HG02642 (cell line): Measurements from ENCODE around the gene RGL1.

Experiments used
- ATAC-seq: cut with Tn5 transposase; IDR thresholded peaks from one replicate; pipeline ENCODE4 v1.9.1; 2021; ENCODE audit warnings: mild to moderate bottlenecking; ENCODE audit not compliant: unreplicated experiment, poor library complexity

RGL1 gene

GRCh38 chr1:183910845-183911244 lies 105.9 kb downstream of the RGL1 start:
- ATAC-seq: no peak

- peak; percentile 72 for ATAC-seq
Observed at GRCh38 chr1:183911285-183911684, 106.4 kb downstream of the RGL1 start.

- ATAC-seq: peak; percentile 59
Observed at GRCh38 chr1:183912265-183912886, 107.5 kb downstream of the RGL1 start.

- ATAC-seq: no peak
Observed at GRCh38 chr1:183913567-183913993, 108.7 kb downstream of the RGL1 start.

- no peak for ATAC-seq
Observed at GRCh38 chr1:183914276-183914675, 109.4 kb downstream of the RGL1 start.

GRCh38 chr1:183914891-183915290 lies 110.0 kb downstream of the RGL1 start:
- no peak for ATAC-seq

- peak; percentile 40 for ATAC-seq
Observed at GRCh38 chr1:183915625-183916510, 110.9 kb downstream of the RGL1 start.

GRCh38 chr1:183916574-183916973 lies 111.7 kb downstream of the RGL1 start:
- no peak for ATAC-seq

- no peak for ATAC-seq
Observed at GRCh38 chr1:183918589-183918988, 113.7 kb downstream of the RGL1 start.

GRCh38 chr1:183920651-183921050 lies 115.7 kb downstream of the RGL1 start:
- no peak for ATAC-seq

- ATAC-seq: no peak
Observed at GRCh38 chr1:183922197-183922596, 117.3 kb downstream of the RGL1 start.

- ATAC-seq: no peak
Observed at GRCh38 chr1:183925947-183926346, 121.0 kb downstream of the RGL1 start.

GRCh38 chr1:183926983-183927382 lies 122.1 kb downstream of the RGL1 start:
- ATAC-seq: no peak

- no peak for ATAC-seq
Observed at GRCh38 chr1:183931646-183932271, 126.8 kb downstream of the RGL1 start.

GRCh38 chr1:183932412-183932811 lies 127.5 kb downstream of the RGL1 start:
- no peak for ATAC-seq

- ATAC-seq: no peak
Observed at GRCh38 chr1:183933528-183934179, 128.7 kb downstream of the RGL1 start.

GRCh38 chr1:183934314-183934713 lies 129.4 kb downstream of the RGL1 start:
- ATAC-seq: no peak

GRCh38 chr1:183936009-183936408 lies 131.1 kb downstream of the RGL1 start:
- no peak for ATAC-seq

- ATAC-seq: no peak
Observed at GRCh38 chr1:183936791-183937190, 131.9 kb downstream of the RGL1 start.

GRCh38 chr1:183937611-183938010 lies 132.7 kb downstream of the RGL1 start:
- no peak for ATAC-seq

- ATAC-seq: no peak
Observed at GRCh38 chr1:183941001-183941400, 136.1 kb downstream of the RGL1 start.
